Skeletal muscle satellite cell (primary cell): ENCODE measurements around the gene YY2.

Experiments
- H3K27me3 ChIP-seq: 2 replicates; pipeline ENCODE4 v1.7.0; 2013; ENCODE audit warnings: low read length; ENCODE audit not compliant: control insufficient read depth, insufficient read depth
- H3K36me3 ChIP-seq: 2 replicates; pipeline ENCODE4 v1.7.0; 2013; ENCODE audit warnings: mild to moderate bottlenecking, control low read depth, low read length; ENCODE audit not compliant: insufficient read depth
- H3K4me1 ChIP-seq: 2 replicates; pipeline ENCODE4 v1.7.0; 2013; ENCODE audit warnings: low read length; ENCODE audit not compliant: control insufficient read depth, insufficient read depth
- H3K4me2 ChIP-seq: 2 replicates; pipeline ENCODE4 v1.7.0; 2013; ENCODE audit warnings: mild to moderate bottlenecking, low read length
- H3K4me3 ChIP-seq: 2 replicates; pipeline ENCODE4 v1.7.0; 2013; ENCODE audit warnings: low read length
- H3K9ac ChIP-seq: 2 replicates; pipeline ENCODE4 v1.7.0; 2013; ENCODE audit warnings: mild to moderate bottlenecking, low read depth, low read length, moderate library complexity
- H3K9me3 ChIP-seq: replicated peaks from 2 replicates; pipeline ENCODE4 v1.7.0; 2013; ENCODE audit warnings: mild to moderate bottlenecking, control low read depth, low read length

The YY2 gene

GRCh38 chrX:21839334-21840192 is 16.2 kb upstream of the YY2 start, which contains the start of gene MBTPS2:
Gene MBTPS2 (plus strand): TSS chrX:21839617. CDS start chrX:21839735, 118 bp downstream.
- no peaks in the 10 kb centered on the region for H3K36me3 ChIP-seq
- H3K4me1 ChIP-seq, result no peaks in the 10 kb centered on the region
- H3K4me3 ChIP-seq, result peak within 1 kb of the TSS; percentile 82
- H3K27me3 ChIP-seq, result no peaks in the 10 kb centered on the region
- no peaks in the 10 kb centered on the region for H3K9me3 ChIP-seq
- peak within 1 kb of the TSS; percentile 93 for H3K9ac ChIP-seq
- peak within 1 kb of the TSS; percentile 91 for H3K4me2 ChIP-seq

GRCh38 chrX:21840193-21840545 is 15.6 kb upstream of the YY2 start:
- no peaks in the 10 kb centered on the region for H3K4me1 ChIP-seq
- no peaks in the 10 kb centered on the region for H3K36me3 ChIP-seq
- H3K9me3 ChIP-seq, result no peaks in the 10 kb centered on the region
- H3K4me2 ChIP-seq, result peak overlapping the region; percentile 91
- H3K9ac ChIP-seq, result peak overlapping the region; percentile 93
- H3K27me3 ChIP-seq, result no peaks in the 10 kb centered on the region
- peak overlapping the region; percentile 82 for H3K4me3 ChIP-seq

- H3K27me3 ChIP-seq, result no peaks in the 10 kb centered on the region
- H3K9ac ChIP-seq, result no peak overlapping the region
- no peaks in the 10 kb centered on the region for H3K9me3 ChIP-seq
- H3K4me2 ChIP-seq, result no peak overlapping the region
- H3K4me1 ChIP-seq, result no peaks in the 10 kb centered on the region
- no peak overlapping the region for H3K4me3 ChIP-seq
- peaks cover 7% of the 10 kb centered on the region for H3K36me3 ChIP-seq
Measured at GRCh38 chrX:21843179-21843578, 12.6 kb upstream of the YY2 start.

GRCh38 chrX:21845096-21845495 is 10.7 kb upstream of the YY2 start:
- no peaks in the 10 kb centered on the region for H3K27me3 ChIP-seq
- H3K36me3 ChIP-seq, result peaks cover 7% of the 10 kb centered on the region
- no peak overlapping the region for H3K9ac ChIP-seq
- no peaks in the 10 kb centered on the region for H3K9me3 ChIP-seq
- no peak overlapping the region for H3K4me3 ChIP-seq
- H3K4me2 ChIP-seq, result no peak overlapping the region
- no peaks in the 10 kb centered on the region for H3K4me1 ChIP-seq

GRCh38 chrX:21847342-21847741 is 8.4 kb upstream of the YY2 start:
- no peaks in the 10 kb centered on the region for H3K9me3 ChIP-seq
- no peak overlapping the region for H3K9ac ChIP-seq
- peaks cover 7% of the 10 kb centered on the region for H3K36me3 ChIP-seq
- H3K27me3 ChIP-seq, result no peaks in the 10 kb centered on the region
- H3K4me2 ChIP-seq, result no peak overlapping the region
- no peaks in the 10 kb centered on the region for H3K4me1 ChIP-seq
- no peak overlapping the region for H3K4me3 ChIP-seq

- no peak overlapping the region for H3K4me2 ChIP-seq
- H3K36me3 ChIP-seq, result peaks cover 17% of the 10 kb centered on the region
- no peaks in the 10 kb centered on the region for H3K9me3 ChIP-seq
- no peak overlapping the region for H3K4me3 ChIP-seq
- no peaks in the 10 kb centered on the region for H3K4me1 ChIP-seq
- no peaks in the 10 kb centered on the region for H3K27me3 ChIP-seq
- H3K9ac ChIP-seq, result no peak overlapping the region
Measured at GRCh38 chrX:21853578-21853977, 2.2 kb upstream of the YY2 start.

GRCh38 chrX:21856504-21856903 is 717 bp downstream of the YY2 start:
- H3K4me3 ChIP-seq, result no peak overlapping the region

GRCh38 chrX:21863241-21863640 is 7.5 kb downstream of the YY2 start:
- no peaks in the 10 kb centered on the region for H3K36me3 ChIP-seq

More at GRCh38 chrX:21856504-21856903, 717 bp downstream of the YY2 start:
- no peak overlapping the region for H3K9ac ChIP-seq
- no peaks in the 10 kb centered on the region for H3K9me3 ChIP-seq
- H3K36me3 ChIP-seq, result peaks cover 17% of the 10 kb centered on the region
- no peak overlapping the region for H3K4me2 ChIP-seq
- no peaks in the 10 kb centered on the region for H3K27me3 ChIP-seq
- no peaks in the 10 kb centered on the region for H3K4me1 ChIP-seq

GRCh38 chrX:21865436-21865835 is 9.6 kb downstream of the YY2 start:
- Histone ChIP-seq H3K4me2 (no peak overlapping the region), H3K36me3 (no peaks in the 10 kb centered on the region), H3K27me3 (no peaks in the 10 kb centered on the region), H3K4me3 (no peak overlapping the region), H3K4me1 (no peaks in the 10 kb centered on the region), H3K9me3 (no peaks in the 10 kb centered on the region), H3K9ac (no peak overlapping the region)

More at GRCh38 chrX:21863241-21863640, 7.5 kb downstream of the YY2 start:
- Histone ChIP-seq H3K4me1 (no peaks in the 10 kb centered on the region), H3K27me3 (no peaks in the 10 kb centered on the region), H3K9ac (no peak overlapping the region), H3K4me3 (no peak overlapping the region), H3K9me3 (no peaks in the 10 kb centered on the region), H3K4me2 (no peak overlapping the region)

- H3K4me1 ChIP-seq, result peaks cover 6% of the 10 kb centered on the region
- no peaks in the 10 kb centered on the region for H3K27me3 ChIP-seq
- no peaks in the 10 kb centered on the region for H3K36me3 ChIP-seq
- no peak overlapping the region for H3K4me2 ChIP-seq
- no peaks in the 10 kb centered on the region for H3K9me3 ChIP-seq
- no peak overlapping the region for H3K9ac ChIP-seq
- no peak overlapping the region for H3K4me3 ChIP-seq
Measured at GRCh38 chrX:21870494-21870893, 14.7 kb downstream of the YY2 start.

GRCh38 chrX:21873063-21873775 is 17.4 kb downstream of the YY2 start:
- Histone ChIP-seq H3K4me1 (peaks cover 6% of the 10 kb centered on the region), H3K4me2 (no peak overlapping the region), H3K27me3 (no peaks in the 10 kb centered on the region), H3K9me3 (no peaks in the 10 kb centered on the region), H3K36me3 (no peaks in the 10 kb centered on the region), H3K9ac (no peak overlapping the region), H3K4me3 (no peak overlapping the region)
